AG04449 (cell line): Measurements from ENCODE around the gene TMPRSS3.

ENCODE experiments used
- CTCF ChIA-PET: fragments of 350-600 bp; formaldehyde crosslinking; extraction: SDS; loops from one replicate; lab custom pipeline; 2021; ENCODE audit warnings: antibody characterized with exemption; lab: Yijun Ruan, JAX
- POLR2A ChIA-PET: fragments of 400-600, 350-600 bp; formaldehyde crosslinking; extraction: SDS; loops from one replicate; lab custom pipeline; 2020; ENCODE audit warnings: antibody characterized with exemption, inconsistent platforms; lab: Yijun Ruan, JAX
- DNase-seq: peaks from one replicate; pipeline ENCODE4 v3.0.0-alpha.2; 2010; ENCODE audit warnings: low read depth, low spot score
- H3K4me3 ChIP-seq: 2 replicates; pipeline ENCODE4 v1.5.1; 2011; ENCODE audit warnings: low read depth, mild to moderate bottlenecking, control low read depth, low read length
- TF ChIP-seq, protein P1 (sequence below): IDR thresholded peaks from one replicate; pipeline ENCODE4 v1.5.1; 2011; ENCODE audit warnings: mild to moderate bottlenecking, moderate library complexity, low read length, control low read depth, inconsistent platforms; ENCODE audit not compliant: insufficient read depth; ENCODE audit errors: missing control alignments

TMPRSS3 gene

DNA sequence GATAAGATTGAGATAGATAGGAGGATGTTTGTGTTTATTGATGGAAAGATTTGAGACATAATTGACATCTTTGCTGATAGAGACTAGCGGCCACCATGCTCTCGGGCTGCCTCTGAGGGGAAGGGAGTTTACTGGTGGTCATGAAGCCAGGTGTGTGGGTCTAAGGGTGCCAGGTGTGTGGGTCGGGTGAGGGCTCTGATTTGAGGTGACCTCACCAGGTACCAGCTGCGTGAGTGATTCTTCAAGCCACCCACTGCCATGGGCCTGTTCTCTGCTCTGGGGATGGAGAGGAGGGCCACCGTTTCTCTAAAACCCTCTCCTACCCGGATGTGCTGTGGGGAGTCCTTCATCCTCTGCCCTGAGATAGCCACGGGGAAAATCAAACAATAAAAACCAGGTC, 11.0 kb upstream of the TMPRSS3 start:
- TF ChIP-seq, protein P1, sequence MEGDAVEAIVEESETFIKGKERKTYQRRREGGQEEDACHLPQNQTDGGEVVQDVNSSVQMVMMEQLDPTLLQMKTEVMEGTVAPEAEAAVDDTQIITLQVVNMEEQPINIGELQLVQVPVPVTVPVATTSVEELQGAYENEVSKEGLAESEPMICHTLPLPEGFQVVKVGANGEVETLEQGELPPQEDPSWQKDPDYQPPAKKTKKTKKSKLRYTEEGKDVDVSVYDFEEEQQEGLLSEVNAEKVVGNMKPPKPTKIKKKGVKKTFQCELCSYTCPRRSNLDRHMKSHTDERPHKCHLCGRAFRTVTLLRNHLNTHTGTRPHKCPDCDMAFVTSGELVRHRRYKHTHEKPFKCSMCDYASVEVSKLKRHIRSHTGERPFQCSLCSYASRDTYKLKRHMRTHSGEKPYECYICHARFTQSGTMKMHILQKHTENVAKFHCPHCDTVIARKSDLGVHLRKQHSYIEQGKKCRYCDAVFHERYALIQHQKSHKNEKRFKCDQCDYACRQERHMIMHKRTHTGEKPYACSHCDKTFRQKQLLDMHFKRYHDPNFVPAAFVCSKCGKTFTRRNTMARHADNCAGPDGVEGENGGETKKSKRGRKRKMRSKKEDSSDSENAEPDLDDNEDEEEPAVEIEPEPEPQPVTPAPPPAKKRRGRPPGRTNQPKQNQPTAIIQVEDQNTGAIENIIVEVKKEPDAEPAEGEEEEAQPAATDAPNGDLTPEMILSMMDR, result no peak
- CTCF ChIA-PET, result no interaction called here

DNA sequence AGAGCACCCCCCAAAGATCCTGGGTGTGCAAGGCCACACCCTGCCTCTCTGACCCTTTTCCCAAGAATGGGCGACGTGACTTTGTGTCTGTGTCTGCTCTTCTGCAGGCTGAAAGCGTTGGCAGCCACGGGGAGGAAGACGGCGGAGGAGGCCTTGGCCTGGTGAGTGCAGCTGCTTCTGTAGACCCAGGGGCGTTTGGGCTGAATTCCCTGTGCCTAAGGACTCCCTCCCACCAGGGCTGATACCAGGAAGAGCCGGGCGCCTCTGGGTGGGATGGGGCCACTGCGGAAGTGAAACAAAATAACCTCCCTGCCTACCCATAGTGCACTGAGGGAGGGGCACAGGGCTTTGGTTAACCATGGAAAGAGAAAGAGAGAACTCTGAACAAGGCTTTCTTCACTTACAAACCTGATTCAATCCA, 10.4 kb upstream of the TMPRSS3 start:
- no peak overlapping the region for H3K4me3 ChIP-seq
- POLR2A ChIA-PET, result no interaction called here
- no peak for DNase-seq
- CTCF ChIA-PET, result no interaction called here
- TF ChIP-seq, protein P1, result no peak

More for the DNA sequence above, 11.0 kb upstream of the TMPRSS3 start:
- POLR2A ChIA-PET, result no interaction called here
- H3K4me3 ChIP-seq, result no peak overlapping the region
- DNase-seq, result no peak

DNA sequence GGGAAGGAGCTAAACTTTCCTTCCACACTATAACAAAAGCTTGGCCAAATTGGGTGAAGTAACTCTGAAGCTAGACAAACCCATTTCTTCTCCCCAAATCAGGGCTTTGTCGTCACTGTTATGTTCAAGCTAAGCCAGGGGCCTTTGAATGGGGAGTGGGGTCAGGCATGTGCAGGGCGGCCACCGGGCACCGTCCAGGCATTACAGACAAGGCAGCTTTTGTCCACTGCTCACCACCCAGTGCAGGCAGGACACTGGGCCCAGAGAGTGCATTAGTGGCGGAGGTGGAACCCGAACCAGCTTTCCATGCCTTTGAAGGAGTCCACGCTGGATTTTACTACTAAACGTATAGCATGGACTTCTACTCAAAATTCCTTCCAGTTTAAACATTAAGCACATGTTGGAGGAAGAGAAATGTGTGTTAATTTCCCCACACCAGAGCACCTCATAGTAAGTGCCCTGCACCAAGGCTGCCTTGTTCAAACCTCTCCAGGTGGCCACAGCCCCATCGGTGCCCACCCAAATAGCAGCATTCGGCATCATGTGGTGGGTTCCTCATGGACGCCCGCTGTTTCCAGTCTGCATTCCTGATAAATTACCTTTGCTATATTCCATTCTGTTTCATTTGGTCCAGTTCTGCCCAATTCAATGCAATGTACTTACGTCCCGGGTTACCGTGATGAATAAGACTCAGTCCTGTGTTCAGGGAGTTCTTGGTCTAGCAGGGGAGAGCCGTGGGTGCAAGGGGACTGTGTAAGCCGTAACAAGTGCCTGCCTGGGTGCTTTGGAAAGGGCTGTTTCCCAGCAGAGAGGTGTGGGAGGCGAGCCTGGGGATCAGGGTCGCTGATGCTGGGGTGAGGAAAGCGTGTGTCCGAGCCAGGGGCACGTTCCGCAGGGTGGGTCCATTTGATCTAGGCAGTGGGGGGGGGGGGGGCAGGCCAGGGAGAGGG, 9.5 kb upstream of the TMPRSS3 start:
- H3K4me3 ChIP-seq, result no peak overlapping the region
- DNase-seq, result no peak
- CTCF ChIA-PET, result no interaction called here
- POLR2A ChIA-PET, result no interaction called here
- TF ChIP-seq, protein P1, result no peak

DNA sequence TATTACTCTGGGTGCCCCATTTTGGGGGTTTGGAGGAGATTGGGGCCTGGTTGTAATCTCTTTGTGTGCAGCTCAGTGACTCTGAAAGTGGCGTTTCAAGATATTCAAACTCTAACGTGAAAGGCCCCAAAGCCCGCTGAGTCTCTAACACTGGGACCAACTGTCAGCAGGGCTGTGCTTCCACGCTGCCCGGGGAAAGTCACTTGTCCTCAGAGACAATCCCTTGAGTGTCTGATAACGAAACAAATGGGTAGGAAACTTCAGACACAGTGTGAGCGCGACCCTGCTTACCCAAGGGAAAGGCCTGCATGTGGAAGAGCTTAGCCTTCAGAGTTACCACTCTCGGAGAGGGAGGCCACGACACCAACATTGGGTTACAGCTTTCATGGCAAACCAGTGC, 8.7 kb upstream of the TMPRSS3 start:
- POLR2A ChIA-PET, result no interaction called here
- CTCF ChIA-PET, result no interaction called here
- no peak overlapping the region for H3K4me3 ChIP-seq
- DNase-seq, result no peak
- TF ChIP-seq, protein P1, result no peak

DNA sequence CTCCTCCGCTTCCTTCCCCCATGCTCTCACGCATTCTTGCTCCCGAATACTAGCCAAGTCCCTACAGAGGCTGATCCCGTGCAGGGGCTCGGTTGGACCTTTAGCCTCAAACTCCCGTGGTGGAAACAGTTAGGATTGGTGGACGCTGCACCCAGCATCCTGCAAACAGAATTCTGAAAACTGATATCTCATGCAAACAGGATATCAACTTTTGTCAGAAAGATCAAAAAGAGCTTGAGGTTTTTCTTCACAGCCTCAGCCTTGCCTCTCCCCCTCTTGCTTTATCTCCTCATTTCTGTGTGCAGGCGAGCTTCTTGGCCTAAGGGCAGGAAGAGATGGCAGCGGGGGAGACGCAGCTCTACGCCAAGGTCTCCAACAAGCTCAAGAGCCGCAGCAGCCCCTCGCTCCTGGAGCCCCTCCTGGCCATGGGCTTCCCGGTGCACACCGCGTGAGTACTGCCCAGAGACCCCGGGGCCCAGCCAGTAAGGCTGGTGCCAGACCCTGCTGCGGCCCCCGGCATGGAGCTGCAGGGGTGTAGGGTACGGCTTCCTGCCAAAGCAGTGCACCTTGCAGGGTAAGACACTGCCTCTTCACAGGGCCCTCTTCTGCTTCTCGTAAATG, 7.9 kb upstream of the TMPRSS3 start, which contains the start of gene UBASH3A:
Gene UBASH3A, plus strand, starts transcription at position 292 of the 621 bp plus-strand sequence. Its CDS starts 44 bp downstream, at position 336.
- ChIA-PET CTCF (interaction anchor here (1.0 kb wide), 1 partner anchor 13 kb away, joined by 3 read pairs; no protein-coding TSS in a partner anchor), POLR2A (interaction anchor here (0.7 kb wide), 2 partner anchors 232 to 517 kb away, joined by 3 read pairs; no protein-coding TSS in a partner anchor)
- TF ChIP-seq, protein P1, result no peak
- no peak for DNase-seq
- H3K4me3 ChIP-seq, result no peak within 1 kb of the TSS

DNA sequence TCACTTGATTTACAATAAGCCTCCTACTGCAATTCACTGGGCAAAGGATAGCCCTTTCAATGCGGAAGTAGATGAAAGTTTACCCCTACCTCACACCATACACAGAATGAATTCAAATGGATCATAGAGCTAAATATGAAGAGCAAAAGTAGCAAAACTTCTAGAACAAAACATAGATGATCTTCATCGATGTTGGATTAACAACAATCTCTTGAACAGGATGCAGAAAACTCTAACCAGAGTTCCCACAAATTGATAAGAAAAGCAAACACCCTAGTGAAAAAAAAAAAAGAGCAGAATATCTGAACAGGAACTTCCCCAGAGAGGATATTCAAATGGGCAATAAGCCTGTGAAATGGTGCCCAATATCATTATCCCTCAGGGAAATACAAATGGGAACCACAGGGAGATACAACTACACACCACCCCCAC, 6.0 kb upstream of the TMPRSS3 start:
- H3K4me3 ChIP-seq, result no peak overlapping the region
- no peak for DNase-seq
- TF ChIP-seq, protein P1, result no peak
- CTCF ChIA-PET, result no interaction called here
- POLR2A ChIA-PET, result no interaction called here
